Stimulated activated CD8-positive, alpha-beta memory T cell treated with anti-CD3 and anti-CD28 coated beads, Interleukin-7, amount 100 ng/mL, for 24 hours (primary cell): Measurements from ENCODE around the gene KRT74.

Experiments used
- DNase-seq: peaks from one replicate; pipeline ENCODE4 v3.0.0-alpha.2; 2020; ENCODE audit warnings: low read depth

KRT74 gene

DNA sequence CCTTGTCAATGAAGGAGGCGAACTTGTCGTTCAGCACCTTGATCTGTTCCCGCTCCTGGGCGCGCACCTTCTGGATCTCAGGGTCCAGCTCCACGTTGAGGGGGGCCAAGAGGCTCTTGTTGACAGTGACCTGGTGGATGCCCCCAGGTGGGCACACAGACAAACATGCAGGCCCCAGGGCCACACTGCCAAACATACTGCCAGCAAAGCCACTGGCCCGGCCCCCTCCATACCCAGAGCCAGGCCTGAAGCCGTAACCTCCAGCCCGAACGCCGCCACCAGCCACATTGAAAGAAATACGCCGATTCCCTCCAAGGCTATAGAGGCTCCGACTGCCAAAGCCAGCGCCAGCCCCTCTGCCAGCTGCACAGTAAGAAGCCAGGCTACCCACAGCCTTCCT, 337 bp downstream of the KRT74 start:
- no peak for DNase-seq

DNA sequence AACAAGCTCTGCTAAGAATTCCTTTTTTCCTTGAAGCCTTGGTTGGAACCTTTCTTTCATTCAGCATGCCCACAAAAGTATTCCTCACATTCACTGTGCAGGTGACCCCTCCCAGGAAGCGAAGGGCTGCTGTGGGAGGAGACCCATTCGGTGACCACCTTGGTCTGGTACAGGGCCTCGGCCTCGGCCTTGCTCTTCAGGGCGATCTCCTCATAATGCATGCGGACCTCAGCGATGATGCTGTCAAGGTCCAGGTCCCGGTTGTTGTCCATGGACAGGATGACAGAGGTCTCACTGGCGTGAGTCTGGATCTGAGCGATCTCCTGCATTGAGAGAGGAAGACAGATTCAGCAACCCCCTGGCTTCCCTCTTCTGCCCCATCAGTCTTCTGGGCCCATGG, 3.1 kb downstream of the KRT74 start:
- DNase-seq, result no peak

DNA sequence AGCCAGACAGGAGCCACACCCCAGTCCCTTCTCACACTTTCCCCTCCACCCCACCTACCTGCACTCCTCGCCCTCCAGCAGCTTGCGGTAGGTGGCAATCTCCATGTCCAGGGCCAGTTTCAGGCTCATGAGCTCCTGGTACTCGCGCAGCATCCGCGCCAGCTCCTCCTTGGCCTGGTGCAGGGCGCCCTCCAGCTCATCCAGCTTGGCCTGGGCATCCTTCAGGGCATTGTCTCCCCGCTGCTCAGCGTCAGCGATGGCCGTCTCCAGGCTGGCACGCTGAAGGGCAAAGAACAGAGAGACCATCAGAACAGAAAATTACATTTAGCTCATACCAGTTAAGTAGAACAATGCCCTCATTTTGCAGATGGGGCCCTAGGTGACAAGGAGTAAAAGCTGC, 5.5 kb downstream of the KRT74 start:
- DNase-seq, result no peak

DNA sequence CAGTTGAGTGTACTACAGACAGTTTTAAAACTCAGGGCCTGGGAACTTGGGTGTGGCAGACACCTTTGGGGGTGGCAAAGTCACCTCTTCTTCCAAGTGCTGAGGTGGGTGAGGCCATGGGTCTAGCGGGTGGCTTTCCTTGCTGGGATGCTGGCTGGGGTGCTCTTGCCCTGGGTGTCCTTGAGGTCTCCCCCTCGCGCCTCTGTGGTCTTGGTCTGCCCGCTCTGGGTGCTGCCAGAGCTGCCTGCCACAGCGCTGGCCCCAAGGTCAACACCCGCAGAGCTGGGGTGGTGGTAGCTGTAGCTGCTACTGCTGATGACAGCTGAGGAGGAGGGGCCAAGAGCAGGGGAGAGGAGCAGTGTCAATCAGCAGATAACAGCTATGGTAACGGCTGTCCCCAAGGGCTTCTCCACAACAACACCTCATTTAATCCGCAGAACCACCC, 6.8 kb downstream of the KRT74 start:
- DNase-seq, result no peak

DNA sequence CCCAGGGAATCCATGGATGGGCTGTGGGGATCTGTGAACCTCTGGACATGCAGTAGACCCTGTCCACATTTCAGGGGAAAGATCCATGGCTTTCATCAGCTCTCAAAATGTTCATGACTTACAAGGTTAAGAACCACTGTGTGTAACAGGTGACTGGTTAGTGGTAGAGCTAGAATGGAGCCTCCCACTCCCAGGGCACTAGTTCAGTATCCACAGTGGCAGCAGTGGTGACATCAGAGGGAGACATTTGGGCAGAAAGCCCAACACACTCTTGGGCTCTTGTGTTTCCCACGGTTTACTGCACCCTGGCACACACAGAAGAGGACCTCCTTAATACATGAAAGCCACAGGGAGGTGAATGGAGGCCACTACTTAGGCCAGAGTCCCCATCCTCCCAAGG, 9.1 kb downstream of the KRT74 start:
- DNase-seq, result no peak

DNA sequence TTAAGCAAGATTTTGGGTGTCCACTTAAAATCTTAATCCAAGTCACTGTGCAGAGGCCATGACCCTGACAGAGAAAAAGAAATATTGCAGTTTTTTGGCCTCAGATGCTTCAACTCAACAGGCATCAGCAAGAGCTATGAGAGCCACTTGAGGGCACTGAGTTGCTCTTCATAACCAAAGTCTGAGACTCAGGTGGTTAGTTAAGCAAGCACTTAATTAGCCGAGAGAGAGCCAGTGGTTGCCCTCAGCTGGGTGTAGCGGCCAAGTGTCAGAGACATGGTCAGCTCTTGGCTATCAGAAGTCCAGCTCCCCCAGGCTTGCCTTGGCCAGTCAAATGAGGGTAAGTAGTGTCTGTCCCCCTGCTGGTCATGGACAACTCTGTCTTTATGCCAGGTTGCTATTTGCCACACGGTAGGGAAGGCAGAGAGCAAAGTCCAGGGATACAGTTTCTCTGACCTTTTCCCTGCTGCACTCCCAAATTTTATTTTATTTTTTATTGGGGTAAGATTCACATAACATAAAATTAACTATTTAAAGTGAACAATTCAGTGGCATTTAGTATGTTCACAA, 11.7 kb downstream of the KRT74 start:
- no peak for DNase-seq

DNA sequence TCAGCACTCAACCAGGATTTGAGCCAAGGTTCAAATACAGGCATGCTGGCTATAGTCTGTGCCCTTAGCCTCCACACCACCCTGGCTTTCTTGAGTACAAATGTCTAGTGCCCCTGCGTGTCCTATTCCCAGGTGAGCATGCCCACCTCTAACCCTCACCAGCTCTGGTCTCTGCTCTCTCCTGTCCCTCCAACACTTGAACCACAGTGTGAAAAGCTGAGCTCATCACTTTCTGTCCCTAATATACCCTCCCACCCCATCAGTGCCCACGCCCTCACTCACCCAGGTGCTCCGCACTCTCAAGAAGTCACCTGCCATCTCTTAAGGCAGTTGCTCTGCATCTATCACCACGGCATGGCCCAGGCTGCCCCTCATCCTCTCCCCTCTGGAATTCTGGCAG, 13.7 kb downstream of the KRT74 start:
- no peak for DNase-seq

DNA sequence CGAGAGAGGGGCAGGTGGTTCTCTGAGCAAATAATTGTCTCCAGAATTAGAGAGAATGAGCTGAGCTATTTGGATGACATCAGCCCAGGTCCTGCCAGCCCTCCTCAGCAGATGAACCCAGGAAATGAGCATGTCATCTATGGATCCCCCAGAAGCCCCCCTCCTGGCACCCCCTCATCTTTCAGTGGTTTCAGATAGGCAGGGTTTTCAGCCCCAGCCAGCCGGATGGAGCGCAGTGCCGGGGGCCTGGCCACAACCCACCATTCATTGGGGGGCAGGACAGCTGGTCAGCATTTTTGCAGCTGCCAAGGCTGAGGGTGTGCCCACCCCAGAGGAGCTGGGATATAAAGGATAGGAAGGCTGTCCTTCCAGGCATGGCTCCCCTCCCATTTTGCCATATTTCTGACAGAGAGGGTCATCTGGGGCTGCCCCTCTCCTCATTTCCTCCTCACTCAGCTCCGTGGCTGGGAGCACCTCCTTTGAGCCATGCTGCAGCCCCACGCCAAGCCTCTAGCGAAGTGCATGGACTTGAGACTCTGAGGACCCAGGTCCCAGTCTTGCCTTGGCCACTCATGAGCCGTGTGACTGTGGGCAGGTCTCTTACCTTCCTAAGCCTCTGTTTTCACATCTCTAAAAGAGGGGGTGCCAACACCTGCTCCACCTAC, 14.7 kb downstream of the KRT74 start:
- no peak for DNase-seq

DNA sequence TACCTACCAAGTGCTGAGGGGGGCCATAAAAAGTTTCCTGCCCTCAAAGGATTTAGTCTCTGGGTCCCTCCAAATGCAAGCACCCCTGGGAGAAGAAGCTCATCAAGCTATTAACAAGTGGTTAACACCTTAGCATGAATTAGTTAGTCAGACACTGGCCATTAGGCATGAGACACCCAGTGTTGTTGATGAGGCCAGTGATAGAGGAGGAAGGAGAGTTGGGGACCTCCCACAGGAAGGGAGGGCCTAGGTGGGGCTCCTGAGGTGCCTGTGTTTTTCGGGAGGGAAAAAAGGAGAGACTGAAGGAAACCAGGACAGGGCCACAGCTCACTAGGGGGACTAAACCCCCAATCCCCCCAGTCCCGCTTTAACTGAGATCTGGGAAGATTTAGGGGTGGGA, 16.2 kb downstream of the KRT74 start:
- no peak for DNase-seq

DNA sequence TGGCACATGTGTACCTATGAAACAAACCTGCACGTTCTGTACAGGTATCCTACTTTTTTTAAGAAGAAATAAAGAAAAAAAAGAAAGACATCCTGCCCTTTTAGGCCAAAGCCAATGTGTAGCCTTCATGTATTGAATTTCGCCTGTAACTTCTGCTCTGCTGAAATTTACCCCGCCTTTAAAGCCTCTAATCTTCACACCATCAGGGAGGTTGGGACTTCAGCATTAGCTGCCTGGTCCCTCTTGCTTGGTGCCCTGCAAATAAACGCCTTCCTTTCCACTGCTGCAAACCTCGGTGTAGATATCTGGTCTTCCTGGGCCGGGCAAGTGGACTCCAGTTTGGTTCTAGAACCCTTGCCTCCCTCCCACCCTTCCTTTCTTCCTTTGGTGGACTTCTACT, 18.1 kb downstream of the KRT74 start:
- no peak for DNase-seq

DNA sequence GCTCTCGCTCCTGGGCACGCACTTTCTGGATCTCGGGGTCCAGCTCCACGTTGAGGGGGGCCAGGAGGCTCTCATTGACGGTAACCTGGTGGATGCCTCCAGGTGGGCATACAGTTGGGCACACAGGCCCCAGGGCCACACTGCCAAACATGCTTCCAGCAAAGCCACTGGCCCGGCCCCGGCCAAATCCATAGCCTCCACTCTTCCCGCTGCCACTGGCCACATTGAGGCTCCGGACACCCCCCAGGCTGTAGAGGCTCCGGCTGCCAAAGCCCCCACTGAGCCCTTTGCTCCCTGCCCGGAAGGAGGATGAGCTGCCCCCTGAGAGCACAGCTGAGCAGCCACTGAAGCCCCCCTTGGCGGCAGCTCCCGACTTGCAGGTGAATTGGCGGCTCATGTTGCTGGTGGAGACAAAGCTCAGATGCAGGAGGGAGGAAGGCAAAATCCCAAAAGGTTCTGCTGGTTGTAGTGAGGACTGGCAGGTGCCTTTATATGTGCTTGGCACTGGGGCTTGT, 20.9 kb downstream of the KRT74 start, which contains the start of gene KRT71:
TSS of gene KRT71 (minus strand) at position 465 of the 515 bp plus-strand sequence. CDS start at position 397, 68 bp downstream.
- DNase-seq, result no peak

DNA sequence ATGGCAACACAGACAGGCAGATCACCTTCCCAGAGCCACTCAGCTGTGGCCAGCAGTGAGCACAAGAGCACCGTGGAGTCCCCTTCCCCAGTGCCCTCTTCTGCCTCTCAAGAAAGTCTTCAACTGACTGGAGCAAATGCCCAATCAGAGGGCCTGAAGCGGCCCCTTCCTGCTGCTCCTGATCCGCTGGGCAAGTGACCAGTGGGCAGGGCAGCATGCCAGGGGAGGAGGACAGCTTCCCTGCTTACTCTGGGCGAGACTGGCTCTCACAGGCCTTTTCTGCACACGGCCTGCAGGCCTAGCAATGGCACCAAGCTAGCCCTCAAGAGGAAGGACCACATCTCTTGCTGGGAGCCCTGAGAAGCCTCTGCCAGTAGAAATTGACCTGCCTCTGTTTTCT, 21.6 kb downstream of the KRT74 start:
- no peak for DNase-seq

DNA sequence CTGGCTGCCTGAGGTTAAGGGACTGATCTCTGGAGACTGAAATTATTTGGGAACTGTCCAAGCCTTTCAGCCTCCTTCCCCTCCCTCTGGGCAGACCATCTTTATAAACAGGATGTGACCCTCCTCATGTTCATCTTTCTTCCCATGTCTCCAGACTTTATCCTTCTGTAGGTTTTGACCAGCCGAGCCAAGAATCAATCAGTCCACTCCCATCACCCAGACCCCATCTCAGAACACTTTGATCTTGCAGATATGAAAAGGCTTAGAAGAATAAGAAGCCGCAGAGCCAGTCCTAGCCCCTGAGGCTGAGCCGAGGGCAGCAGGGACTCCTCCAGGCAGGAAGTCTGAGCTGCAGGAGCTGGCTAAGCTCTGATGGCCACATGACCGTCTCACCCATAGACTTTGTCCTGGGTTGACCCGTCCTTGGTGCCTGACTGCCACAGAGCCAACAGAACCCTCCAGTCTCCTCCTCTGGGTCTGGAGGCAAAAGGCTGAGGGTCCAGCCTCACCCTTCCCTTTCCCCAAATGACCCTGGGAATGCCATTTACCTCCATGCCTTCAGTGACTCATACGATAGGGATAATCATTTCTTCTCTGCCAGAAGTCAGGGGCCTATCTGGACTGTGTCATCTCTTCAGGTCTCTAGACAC, 22.3 kb downstream of the KRT74 start:
- no peak for DNase-seq

DNA sequence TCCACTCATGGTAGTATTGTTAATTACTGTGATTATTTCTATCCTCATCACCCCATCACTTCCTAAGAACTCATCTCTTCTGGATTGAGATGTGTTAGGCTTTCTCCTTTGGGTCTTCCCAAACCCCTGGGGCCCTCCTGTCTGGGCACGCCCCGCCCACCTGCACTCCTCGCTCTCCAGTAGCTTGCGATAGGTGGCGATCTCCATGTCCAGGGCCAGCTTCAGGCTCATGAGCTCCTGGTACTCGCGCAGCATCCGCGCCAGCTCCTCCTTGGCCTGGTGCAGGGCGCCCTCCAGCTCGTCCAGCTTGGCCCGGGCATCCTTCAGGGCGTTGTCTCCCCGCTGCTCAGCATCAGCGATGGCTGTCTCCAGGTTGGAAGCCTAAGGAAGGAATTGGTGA, 27.5 kb downstream of the KRT74 start:
- DNase-seq, result no peak

DNA sequence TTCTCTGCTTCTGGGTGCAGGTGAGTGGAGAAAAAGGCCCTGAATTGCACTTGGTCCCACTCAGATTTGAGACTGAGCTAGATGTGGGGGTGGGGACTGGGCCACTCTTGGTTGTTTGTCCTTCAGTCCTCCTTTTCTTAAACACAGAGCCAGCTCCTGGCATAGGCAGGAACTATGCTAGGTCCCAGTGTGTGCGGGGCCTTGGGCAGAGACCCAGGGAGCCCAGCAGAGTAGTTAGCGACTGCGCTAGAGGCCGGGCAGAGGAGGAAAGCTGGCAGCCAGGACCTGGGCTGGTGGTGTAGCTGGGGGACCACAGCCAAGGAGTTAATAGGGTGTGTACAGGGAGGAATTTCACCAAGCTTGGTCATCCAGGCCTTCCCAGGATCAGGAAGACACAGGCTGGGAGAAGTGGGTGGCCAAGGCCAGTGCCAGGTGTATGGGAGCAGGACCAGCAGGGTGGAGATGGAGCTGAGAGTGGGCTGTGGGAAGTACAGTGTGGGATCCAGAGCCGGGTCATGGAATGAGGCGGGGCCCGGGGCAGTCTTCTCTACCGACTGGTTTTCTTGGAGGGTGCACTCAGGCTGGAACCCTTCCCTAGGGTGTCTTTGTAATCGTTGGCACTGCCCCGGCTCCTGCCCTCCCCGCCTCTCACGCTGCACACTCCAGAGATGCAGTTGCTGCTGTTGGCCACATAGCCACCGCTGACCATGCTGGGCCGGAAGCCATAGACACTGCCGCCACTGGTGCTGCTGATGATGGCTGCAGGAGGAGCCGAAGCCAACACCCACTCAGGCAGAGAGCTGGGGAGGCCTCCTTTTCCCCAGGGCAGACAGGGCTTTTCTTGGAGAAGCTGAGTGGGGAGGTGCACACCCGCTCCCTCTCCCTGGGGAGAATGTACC, 29.4 kb downstream of the KRT74 start:
- DNase-seq, result no peak

DNA sequence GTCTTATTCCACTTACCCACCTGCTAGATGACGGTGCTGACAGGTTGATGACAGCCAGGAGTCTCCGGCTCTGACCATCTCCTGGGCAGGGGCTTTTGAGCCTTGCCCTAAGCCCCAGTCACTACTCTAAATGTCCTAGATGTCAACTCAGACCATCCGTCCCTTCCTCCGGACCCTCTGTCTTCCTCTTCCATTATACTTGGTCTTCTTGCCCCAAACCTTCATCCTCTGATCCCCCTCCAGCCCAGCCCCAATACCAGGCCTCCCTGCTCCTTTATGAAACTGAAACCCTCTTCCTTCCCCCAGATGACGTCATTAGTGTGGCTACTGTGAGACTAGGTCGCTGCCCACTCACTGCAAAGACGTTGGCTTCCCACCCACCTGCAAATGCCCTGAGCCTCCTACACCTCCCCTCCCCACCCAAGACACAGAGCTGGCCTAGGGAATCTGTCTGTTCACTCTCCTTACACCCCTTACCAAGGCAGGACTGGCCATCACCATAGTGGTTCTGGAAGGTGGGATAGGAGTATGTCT, 30.8 kb downstream of the KRT74 start:
- no peak for DNase-seq

DNA sequence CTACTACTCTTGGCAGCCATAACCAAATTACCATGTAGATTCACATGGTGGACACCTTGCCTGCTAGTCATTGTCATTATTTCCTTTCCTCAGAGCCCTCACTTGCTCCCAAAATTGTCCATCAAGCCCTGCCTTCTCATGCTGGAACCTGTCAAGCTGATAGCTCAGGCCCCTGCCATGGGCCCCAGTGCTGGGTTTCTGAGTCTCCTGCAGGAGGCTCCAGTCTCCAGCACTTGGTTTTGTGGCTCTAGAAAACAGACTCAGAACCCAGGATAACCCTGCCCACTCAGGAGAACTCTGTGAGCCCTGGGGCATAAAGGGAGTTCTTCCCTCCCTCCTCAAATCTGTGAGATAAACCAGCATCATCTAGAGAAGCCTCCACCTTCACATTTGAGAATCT, 31.5 kb downstream of the KRT74 start:
- DNase-seq, result no peak

DNA sequence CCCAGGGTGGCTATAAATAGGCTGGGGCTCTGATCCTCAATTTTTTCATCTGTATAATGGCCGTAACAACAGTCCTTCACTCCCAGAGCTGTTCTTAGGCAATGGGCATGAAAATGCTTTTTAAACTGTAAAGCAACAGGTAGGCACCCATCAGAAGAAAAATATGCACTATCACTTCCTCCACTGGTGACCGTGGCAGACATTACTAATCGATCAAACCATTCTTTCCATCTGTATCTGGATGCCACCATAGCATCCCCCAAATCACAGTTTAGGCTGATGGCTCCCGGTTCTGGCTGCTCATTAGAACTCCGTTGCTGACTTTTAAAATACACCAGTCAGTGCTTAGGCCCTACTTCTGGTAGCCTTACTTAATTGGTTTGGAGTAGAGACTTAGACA, 31.9 kb downstream of the KRT74 start:
- DNase-seq, result no peak

DNA sequence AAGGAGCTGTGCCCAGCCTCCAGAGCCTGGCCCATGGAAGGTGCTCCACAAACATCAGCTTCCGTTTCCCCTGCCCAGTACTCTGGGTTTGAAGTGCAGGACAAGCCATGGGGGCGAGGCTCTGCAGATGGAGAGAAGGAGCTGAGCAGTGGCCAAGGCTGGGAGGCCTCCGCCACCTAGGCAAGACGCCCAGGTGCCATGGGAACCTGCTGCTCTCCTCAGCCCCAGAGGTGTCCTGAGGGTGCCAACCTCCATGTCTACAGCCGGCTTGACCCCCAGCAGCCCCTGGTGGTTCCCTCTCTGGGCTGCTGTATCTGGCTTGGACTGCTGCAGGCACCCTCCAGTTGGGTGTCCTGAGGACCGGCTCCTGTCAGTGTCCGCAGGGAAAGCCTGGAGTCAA, 33.1 kb downstream of the KRT74 start:
- no peak for DNase-seq

DNA sequence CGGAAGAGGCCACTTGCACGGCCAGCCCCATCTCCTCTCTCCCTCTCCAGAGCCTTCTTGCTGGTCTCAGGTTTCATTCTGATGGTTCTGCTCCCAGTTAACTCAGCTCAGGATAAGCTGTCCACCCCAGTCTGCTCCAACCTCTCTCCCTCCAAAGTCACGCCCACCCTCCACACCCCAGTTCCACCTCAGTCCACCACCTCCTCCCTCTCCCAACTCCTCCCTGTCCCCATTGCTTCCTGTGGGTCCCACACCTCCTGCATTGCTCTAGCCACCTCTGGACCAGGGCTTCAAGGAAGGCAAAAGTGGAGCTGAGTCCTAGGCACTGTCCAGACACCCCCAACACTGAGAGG, 33.8 kb downstream of the KRT74 start:
- DNase-seq, result no peak

DNA sequence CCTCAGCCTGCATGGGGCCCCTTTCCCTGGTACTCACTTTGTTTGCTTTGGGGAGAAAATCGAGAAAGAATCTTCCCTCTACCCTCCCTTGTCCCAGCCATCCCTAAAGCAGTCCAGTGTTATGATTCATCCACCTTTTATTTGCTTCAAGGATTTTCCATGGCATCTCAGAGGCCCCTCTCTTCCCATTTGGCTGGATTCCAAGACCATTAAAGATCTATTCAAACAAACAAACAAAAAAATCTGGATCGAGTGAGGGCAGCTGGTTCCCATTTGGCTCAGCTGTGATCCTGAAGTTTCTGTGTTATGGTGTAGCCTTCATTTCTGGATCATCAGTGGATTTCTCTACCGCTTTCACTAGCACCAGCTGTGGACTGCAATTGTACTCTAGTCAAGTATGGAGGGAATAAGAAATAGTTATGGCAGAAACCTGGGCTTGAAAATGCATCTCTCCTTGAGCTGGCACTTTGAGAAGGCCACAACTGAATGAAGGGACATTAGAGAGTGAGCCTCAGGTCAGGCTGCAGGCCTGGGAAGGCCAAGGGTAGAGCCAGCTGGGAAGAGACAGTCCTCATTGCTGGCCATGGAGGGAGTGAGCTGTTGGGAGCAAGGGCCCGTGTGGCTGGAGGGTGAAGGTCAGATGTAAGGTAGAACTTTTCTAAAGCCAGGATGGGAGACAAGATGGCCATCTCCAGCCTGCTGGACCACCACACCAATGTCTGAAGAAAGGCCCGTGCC, 34.4 kb downstream of the KRT74 start:
- DNase-seq, result no peak

DNA sequence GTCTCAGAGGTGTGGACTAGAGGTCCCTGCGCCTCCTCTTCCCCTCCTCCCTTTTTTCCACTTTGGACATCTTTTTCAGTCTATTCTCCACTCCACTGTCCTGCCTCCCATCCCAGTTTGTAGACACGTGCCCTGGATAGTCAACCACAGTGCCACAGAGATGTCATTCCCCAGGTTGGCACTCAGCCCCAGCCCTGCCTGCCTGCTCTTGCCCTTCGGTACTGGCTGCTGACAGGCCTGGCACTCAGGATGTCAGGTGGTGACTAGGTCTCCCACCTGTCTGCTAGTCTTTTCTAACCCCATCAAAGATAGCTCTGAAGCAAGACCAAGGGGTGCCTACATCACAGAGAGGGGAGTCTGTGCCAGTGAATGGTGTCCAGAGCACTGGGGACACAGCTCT, 36.5 kb downstream of the KRT74 start:
- no peak for DNase-seq
